KOPT-K1 (cell line): ENCODE measurements around the gene GLYATL1B.
"Not testable (repeated sequence)": the region's sequence is repeated elsewhere in the genome, so short reads cannot be mapped to it uniquely, and the experiment has no call there.

Experiments
- H3K27ac ChIP-seq: fragments of 200-600 bp; sonication (generic); 2 replicates; pipeline ENCODE4 v1.5.1; 2016; ENCODE audit warnings: antibody characterized with exemption, mild to moderate bottlenecking, low read depth, low read length; ENCODE audit not compliant: poor library complexity, severe bottlenecking
- H3K36me3 ChIP-seq: fragments of 200-600 bp; sonication (generic); 2 replicates; pipeline ENCODE4 v1.5.1; 2017; ENCODE audit warnings: antibody characterized with exemption, mild to moderate bottlenecking, low read length, moderate library complexity; ENCODE audit not compliant: insufficient read depth
- H3K9me3 ChIP-seq: fragments of 200-600 bp; sonication (generic); 2 replicates; pipeline ENCODE4 v1.5.1; 2017; ENCODE audit warnings: antibody characterized with exemption, low read length, mild to moderate bottlenecking; ENCODE audit not compliant: insufficient read depth, poor library complexity, severe bottlenecking

GLYATL1B gene

GRCh38 chr11:59079086-59079485 lies 7.0 kb upstream of the GLYATL1B start:
- Histone ChIP-seq H3K9me3 (no peaks in the 10 kb centered on the region), H3K36me3 (no peaks in the 10 kb centered on the region), H3K27ac (no peak overlapping the region)

- H3K27ac ChIP-seq, H3K9me3 ChIP-seq, H3K36me3 ChIP-seq: not testable (repeated sequence)
Observed at GRCh38 chr11:59080421-59080820, 5.7 kb upstream of the GLYATL1B start.

- H3K9me3 ChIP-seq, H3K36me3 ChIP-seq, H3K27ac ChIP-seq: not testable (repeated sequence)
Observed at GRCh38 chr11:59081430-59082020, 4.6 kb upstream of the GLYATL1B start.

GRCh38 chr11:59088162-59088561 lies 2.1 kb downstream of the GLYATL1B start:
- H3K9me3 ChIP-seq: no peaks in the 10 kb centered on the region
- no peaks in the 10 kb centered on the region for H3K36me3 ChIP-seq
- H3K27ac ChIP-seq: no peak overlapping the region

- H3K36me3 ChIP-seq, H3K27ac ChIP-seq, H3K9me3 ChIP-seq: not testable (repeated sequence)
Observed at GRCh38 chr11:59093576-59093975, 7.5 kb downstream of the GLYATL1B start.

GRCh38 chr11:59095225-59095624 lies 9.1 kb downstream of the GLYATL1B start:
- H3K9me3 ChIP-seq, H3K27ac ChIP-seq, H3K36me3 ChIP-seq: not testable (repeated sequence)

- not testable (repeated sequence) for H3K36me3 ChIP-seq, H3K9me3 ChIP-seq, H3K27ac ChIP-seq
Observed at GRCh38 chr11:59095972-59096575, 10.0 kb downstream of the GLYATL1B start.

GRCh38 chr11:59097113-59097708 lies 11.1 kb downstream of the GLYATL1B start:
- Histone ChIP-seq H3K27ac (no peak overlapping the region), H3K36me3 (no peaks in the 10 kb centered on the region), H3K9me3 (no peaks in the 10 kb centered on the region)

GRCh38 chr11:59097938-59098337 lies 11.8 kb downstream of the GLYATL1B start:
- not testable (repeated sequence) for H3K9me3 ChIP-seq, H3K36me3 ChIP-seq, H3K27ac ChIP-seq

GRCh38 chr11:59102259-59102765 lies 16.2 kb downstream of the GLYATL1B start:
- Histone ChIP-seq H3K36me3 (no peaks in the 10 kb centered on the region), H3K27ac (no peak overlapping the region), H3K9me3 (no peaks in the 10 kb centered on the region)

- peak within 1 kb of the TSS; percentile 54 for H3K27ac ChIP-seq
- H3K9me3 ChIP-seq: no peaks in the 10 kb centered on the region
- peaks cover 22% of the 10 kb centered on the region for H3K36me3 ChIP-seq
Observed at GRCh38 chr11:59106363-59107336, 20.5 kb downstream of the GLYATL1B start, which contains the start of gene FAM111B. TSS of gene FAM111B (plus strand) at chr11:59107237. CDS start at chr11:59109626, 2,389 bp downstream.

GRCh38 chr11:59107721-59108120 lies 21.6 kb downstream of the GLYATL1B start:
- not testable (repeated sequence) for H3K9me3 ChIP-seq
- H3K27ac ChIP-seq: peak overlapping the region; percentile 54

GRCh38 chr11:59112494-59112893 lies 26.4 kb downstream of the GLYATL1B start:
- Histone ChIP-seq H3K36me3 (peaks cover 76% of the 10 kb centered on the region), H3K27ac (no peak overlapping the region), H3K9me3 (peaks cover 29% of the 10 kb centered on the region)

More at GRCh38 chr11:59107721-59108120, 21.6 kb downstream of the GLYATL1B start:
- peaks cover 31% of the 10 kb centered on the region for H3K36me3 ChIP-seq

- Histone ChIP-seq H3K27ac (no peak overlapping the region), H3K9me3 (peaks cover 47% of the 10 kb centered on the region), H3K36me3 (peaks cover 88% of the 10 kb centered on the region)
Observed at GRCh38 chr11:59114344-59114743, 28.2 kb downstream of the GLYATL1B start.

GRCh38 chr11:59115553-59115952 lies 29.4 kb downstream of the GLYATL1B start:
- H3K9me3 ChIP-seq: peaks cover 56% of the 10 kb centered on the region
- H3K27ac ChIP-seq: no peak overlapping the region
- H3K36me3 ChIP-seq: peaks cover 84% of the 10 kb centered on the region
